GM19467 (cell line): ENCODE measurements around the gene HOXA3.
A peak's percentile ranks its signal among the peaks of the same experiment; 100 is the strongest.

ENCODE experiments used
- ATAC-seq: cut with Tn5 transposase; IDR thresholded peaks from one replicate; pipeline ENCODE4 v1.9.1; 2021; ENCODE audit warnings: mild to moderate bottlenecking, moderate library complexity; ENCODE audit not compliant: unreplicated experiment

The HOXA3 gene

GRCh38 chr7:27095050-27095896, 57.1 kb downstream of the HOXA3 start:
- ATAC-seq, result peak; percentile 7

GRCh38 chr7:27094304-27095049, 57.9 kb downstream of the HOXA3 start:
- ATAC-seq, result no peak

- ATAC-seq, result no peak
These were observed 59.0 kb downstream of the HOXA3 start for GRCh38 chr7:27093184-27093895.

- ATAC-seq, result no peak
These were observed 59.6 kb downstream of the HOXA3 start for GRCh38 chr7:27092819-27093110.

GRCh38 chr7:27091941-27092818, 60.2 kb downstream of the HOXA3 start:
- no peak for ATAC-seq

GRCh38 chr7:27091105-27091504, 61.3 kb downstream of the HOXA3 start:
- ATAC-seq, result no peak

GRCh38 chr7:27088002-27088922, 64.1 kb downstream of the HOXA3 start:
- ATAC-seq, result no peak

- peak; percentile 58 for ATAC-seq
These were observed 68.7 kb downstream of the HOXA3 start for GRCh38 chr7:27083646-27084045.

GRCh38 chr7:27082171-27082570, 70.2 kb downstream of the HOXA3 start:
- ATAC-seq, result no peak

- no peak for ATAC-seq
These were observed 71.4 kb downstream of the HOXA3 start for GRCh38 chr7:27080844-27081436.

GRCh38 chr7:27079234-27079975, 73.0 kb downstream of the HOXA3 start:
- no peak for ATAC-seq

- ATAC-seq, result no peak
These were observed 73.7 kb downstream of the HOXA3 start for GRCh38 chr7:27078616-27079233.

- ATAC-seq, result no peak
These were observed 79.3 kb downstream of the HOXA3 start for GRCh38 chr7:27073076-27073475.

- ATAC-seq, result no peak
These were observed 80.6 kb downstream of the HOXA3 start for GRCh38 chr7:27071622-27072390.

- no peak for ATAC-seq
These were observed 84.1 kb downstream of the HOXA3 start for GRCh38 chr7:27068259-27068658.

- no peak for ATAC-seq
These were observed 86.2 kb downstream of the HOXA3 start for GRCh38 chr7:27066148-27066547.

GRCh38 chr7:27065709-27066108, 86.7 kb downstream of the HOXA3 start:
- no peak for ATAC-seq
